ENCODE data around the gene EPHB2.

The EPHB2 gene

GRCh38 chr1:22953740-22954141 is 243.1 kb downstream of the EPHB2 start:
- Histone ChIP-seq H3K9ac (ENCODE audit: low read depth, low read length) (no peak overlapping the region), H3K4me3 (ENCODE audit: low read depth, low read length) (no peak overlapping the region), H3K27me3 (ENCODE audit: control insufficient read depth, insufficient read depth, low read length) (no peaks in the 10 kb centered on the region)

GRCh38 chr1:22955146-22955545 is 244.5 kb downstream of the EPHB2 start:
- H3K27me3 ChIP-seq (ENCODE audit: control insufficient read depth, insufficient read depth, low read length): no peaks in the 10 kb centered on the region
- no peaks in the 10 kb centered on the region for H3K4me1 ChIP-seq (ENCODE audit: control insufficient read depth, insufficient read depth, low read length)
- no peaks in the 10 kb centered on the region for H3K36me3 ChIP-seq (ENCODE audit: control insufficient read depth, insufficient read depth, low read length)
- H3K9ac ChIP-seq (ENCODE audit: low read depth, low read length): no peak overlapping the region
- no peaks in the 10 kb centered on the region for H3K9me3 ChIP-seq (ENCODE audit: control insufficient read depth, insufficient read depth, low read length)
- no peak overlapping the region for H3K4me3 ChIP-seq (ENCODE audit: low read depth, low read length)

More at GRCh38 chr1:22953740-22954141, 243.1 kb downstream of the EPHB2 start:
- H3K4me1 ChIP-seq (ENCODE audit: control insufficient read depth, insufficient read depth, low read length): no peaks in the 10 kb centered on the region
- no peaks in the 10 kb centered on the region for H3K9me3 ChIP-seq (ENCODE audit: control insufficient read depth, insufficient read depth, low read length)
- H3K36me3 ChIP-seq (ENCODE audit: control insufficient read depth, insufficient read depth, low read length): no peaks in the 10 kb centered on the region

GRCh38 chr1:22957066-22957465 is 246.4 kb downstream of the EPHB2 start:
- no peak overlapping the region for H3K9ac ChIP-seq (ENCODE audit: low read depth, low read length)
- no peaks in the 10 kb centered on the region for H3K27me3 ChIP-seq (ENCODE audit: control insufficient read depth, insufficient read depth, low read length)
- H3K4me1 ChIP-seq (ENCODE audit: control insufficient read depth, insufficient read depth, low read length): no peaks in the 10 kb centered on the region

GRCh38 chr1:22958556-22958955 is 247.9 kb downstream of the EPHB2 start:
- Histone ChIP-seq H3K4me3 (ENCODE audit: low read depth, low read length) (no peak overlapping the region), H3K36me3 (ENCODE audit: control insufficient read depth, insufficient read depth, low read length) (no peaks in the 10 kb centered on the region), H3K9ac (ENCODE audit: low read depth, low read length) (no peak overlapping the region), H3K9me3 (ENCODE audit: control insufficient read depth, insufficient read depth, low read length) (no peaks in the 10 kb centered on the region), H3K27me3 (ENCODE audit: control insufficient read depth, insufficient read depth, low read length) (no peaks in the 10 kb centered on the region), H3K4me1 (ENCODE audit: control insufficient read depth, insufficient read depth, low read length) (no peaks in the 10 kb centered on the region)

More at GRCh38 chr1:22957066-22957465, 246.4 kb downstream of the EPHB2 start:
- Histone ChIP-seq H3K36me3 (ENCODE audit: control insufficient read depth, insufficient read depth, low read length) (no peaks in the 10 kb centered on the region), H3K4me3 (ENCODE audit: low read depth, low read length) (no peak overlapping the region), H3K9me3 (ENCODE audit: control insufficient read depth, insufficient read depth, low read length) (no peaks in the 10 kb centered on the region)

- Histone ChIP-seq H3K9ac (ENCODE audit: low read depth, low read length) (no peak overlapping the region), H3K27me3 (ENCODE audit: control insufficient read depth, insufficient read depth, low read length) (no peaks in the 10 kb centered on the region), H3K4me1 (ENCODE audit: control insufficient read depth, insufficient read depth, low read length) (no peaks in the 10 kb centered on the region), H3K36me3 (ENCODE audit: control insufficient read depth, insufficient read depth, low read length) (no peaks in the 10 kb centered on the region), H3K4me3 (ENCODE audit: low read depth, low read length) (no peak overlapping the region), H3K9me3 (ENCODE audit: control insufficient read depth, insufficient read depth, low read length) (no peaks in the 10 kb centered on the region)
Observed at GRCh38 chr1:22959545-22960360, 249.1 kb downstream of the EPHB2 start.

- Histone ChIP-seq H3K4me3 (ENCODE audit: low read depth, low read length) (no peak overlapping the region), H3K9me3 (ENCODE audit: control insufficient read depth, insufficient read depth, low read length) (no peaks in the 10 kb centered on the region), H3K9ac (ENCODE audit: low read depth, low read length) (no peak overlapping the region), H3K36me3 (ENCODE audit: control insufficient read depth, insufficient read depth, low read length) (no peaks in the 10 kb centered on the region), H3K4me1 (ENCODE audit: control insufficient read depth, insufficient read depth, low read length) (no peaks in the 10 kb centered on the region), H3K27me3 (ENCODE audit: control insufficient read depth, insufficient read depth, low read length) (no peaks in the 10 kb centered on the region)
Observed at GRCh38 chr1:22962558-22962957, 251.9 kb downstream of the EPHB2 start.

GRCh38 chr1:22963044-22963677 is 252.5 kb downstream of the EPHB2 start:
- no peaks in the 10 kb centered on the region for H3K36me3 ChIP-seq (ENCODE audit: control insufficient read depth, insufficient read depth, low read length)
- H3K27me3 ChIP-seq (ENCODE audit: control insufficient read depth, insufficient read depth, low read length): no peaks in the 10 kb centered on the region
- H3K4me3 ChIP-seq (ENCODE audit: low read depth, low read length): no peak overlapping the region
- H3K9ac ChIP-seq (ENCODE audit: low read depth, low read length): no peak overlapping the region
- H3K9me3 ChIP-seq (ENCODE audit: control insufficient read depth, insufficient read depth, low read length): no peaks in the 10 kb centered on the region
- no peaks in the 10 kb centered on the region for H3K4me1 ChIP-seq (ENCODE audit: control insufficient read depth, insufficient read depth, low read length)

GRCh38 chr1:22966309-22966708 is 255.7 kb downstream of the EPHB2 start:
- Histone ChIP-seq H3K9ac (ENCODE audit: low read depth, low read length) (no peak overlapping the region), H3K4me3 (ENCODE audit: low read depth, low read length) (no peak overlapping the region), H3K36me3 (ENCODE audit: control insufficient read depth, insufficient read depth, low read length) (no peaks in the 10 kb centered on the region), H3K9me3 (ENCODE audit: control insufficient read depth, insufficient read depth, low read length) (no peaks in the 10 kb centered on the region), H3K27me3 (ENCODE audit: control insufficient read depth, insufficient read depth, low read length) (no peaks in the 10 kb centered on the region), H3K4me1 (ENCODE audit: control insufficient read depth, insufficient read depth, low read length) (no peaks in the 10 kb centered on the region)

GRCh38 chr1:22967833-22968232 is 257.2 kb downstream of the EPHB2 start:
- Histone ChIP-seq H3K4me1 (ENCODE audit: control insufficient read depth, insufficient read depth, low read length) (peaks cover 4% of the 10 kb centered on the region), H3K9me3 (ENCODE audit: control insufficient read depth, insufficient read depth, low read length) (no peaks in the 10 kb centered on the region), H3K27me3 (ENCODE audit: control insufficient read depth, insufficient read depth, low read length) (no peaks in the 10 kb centered on the region), H3K4me3 (ENCODE audit: low read depth, low read length) (no peak overlapping the region), H3K36me3 (ENCODE audit: control insufficient read depth, insufficient read depth, low read length) (no peaks in the 10 kb centered on the region), H3K9ac (ENCODE audit: low read depth, low read length) (no peak overlapping the region)

GRCh38 chr1:22969304-22969709 is 258.7 kb downstream of the EPHB2 start:
- H3K27me3 ChIP-seq (ENCODE audit: control insufficient read depth, insufficient read depth, low read length): no peaks in the 10 kb centered on the region
- no peaks in the 10 kb centered on the region for H3K9me3 ChIP-seq (ENCODE audit: control insufficient read depth, insufficient read depth, low read length)
- peaks cover 4% of the 10 kb centered on the region for H3K4me1 ChIP-seq (ENCODE audit: control insufficient read depth, insufficient read depth, low read length)
- H3K9ac ChIP-seq (ENCODE audit: low read depth, low read length): no peak overlapping the region
- H3K36me3 ChIP-seq (ENCODE audit: control insufficient read depth, insufficient read depth, low read length): no peaks in the 10 kb centered on the region
- H3K4me3 ChIP-seq (ENCODE audit: low read depth, low read length): no peak overlapping the region

- no peaks in the 10 kb centered on the region for H3K27me3 ChIP-seq (ENCODE audit: control insufficient read depth, insufficient read depth, low read length)
- peaks cover 4% of the 10 kb centered on the region for H3K4me1 ChIP-seq (ENCODE audit: control insufficient read depth, insufficient read depth, low read length)
- no peak overlapping the region for H3K9ac ChIP-seq (ENCODE audit: low read depth, low read length)
- H3K36me3 ChIP-seq (ENCODE audit: control insufficient read depth, insufficient read depth, low read length): no peaks in the 10 kb centered on the region
- H3K9me3 ChIP-seq (ENCODE audit: control insufficient read depth, insufficient read depth, low read length): no peaks in the 10 kb centered on the region
- no peak overlapping the region for H3K4me3 ChIP-seq (ENCODE audit: low read depth, low read length)
Observed at GRCh38 chr1:22970096-22970495, 259.5 kb downstream of the EPHB2 start.

All from iPS-15b (cell line).